Measurements from ENCODE around the gene CNTN4. TPM values are rescaled to one million over a fixed set of nuclear protein-coding genes. Genes with fewer than 3 reads are reported as not detected.
A peak's percentile ranks its signal among the peaks of the same experiment; 100 is the strongest.

The CNTN4 gene
- total and polyA plus RNA-seq, 4 donors: 1.5 to 30.7 (median 5.7) TPM

DNA sequence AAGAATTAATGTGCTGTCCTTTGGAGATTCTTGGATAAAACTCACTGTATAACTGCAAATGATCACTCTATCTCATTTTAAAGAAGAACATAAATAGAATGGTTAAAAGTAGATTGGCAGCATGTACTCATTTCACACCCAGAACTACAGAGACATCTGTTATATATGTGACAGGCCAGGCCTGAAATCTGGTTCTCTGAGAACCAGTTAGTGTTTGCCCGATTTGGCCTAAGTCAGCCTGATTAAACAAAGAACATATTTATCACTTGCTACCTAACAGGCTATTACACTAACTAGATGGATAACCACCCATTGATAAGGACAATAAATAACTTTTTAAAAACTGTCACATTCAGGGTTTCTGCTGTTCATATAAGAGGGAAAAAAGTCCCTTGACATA is 460.1 kb downstream of the CNTN4 start:
- TF ChIP-seq, protein P1, sequence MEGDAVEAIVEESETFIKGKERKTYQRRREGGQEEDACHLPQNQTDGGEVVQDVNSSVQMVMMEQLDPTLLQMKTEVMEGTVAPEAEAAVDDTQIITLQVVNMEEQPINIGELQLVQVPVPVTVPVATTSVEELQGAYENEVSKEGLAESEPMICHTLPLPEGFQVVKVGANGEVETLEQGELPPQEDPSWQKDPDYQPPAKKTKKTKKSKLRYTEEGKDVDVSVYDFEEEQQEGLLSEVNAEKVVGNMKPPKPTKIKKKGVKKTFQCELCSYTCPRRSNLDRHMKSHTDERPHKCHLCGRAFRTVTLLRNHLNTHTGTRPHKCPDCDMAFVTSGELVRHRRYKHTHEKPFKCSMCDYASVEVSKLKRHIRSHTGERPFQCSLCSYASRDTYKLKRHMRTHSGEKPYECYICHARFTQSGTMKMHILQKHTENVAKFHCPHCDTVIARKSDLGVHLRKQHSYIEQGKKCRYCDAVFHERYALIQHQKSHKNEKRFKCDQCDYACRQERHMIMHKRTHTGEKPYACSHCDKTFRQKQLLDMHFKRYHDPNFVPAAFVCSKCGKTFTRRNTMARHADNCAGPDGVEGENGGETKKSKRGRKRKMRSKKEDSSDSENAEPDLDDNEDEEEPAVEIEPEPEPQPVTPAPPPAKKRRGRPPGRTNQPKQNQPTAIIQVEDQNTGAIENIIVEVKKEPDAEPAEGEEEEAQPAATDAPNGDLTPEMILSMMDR (IDR thresholded peaks at IDR 0.05; ENCODE audit: control extremely low read depth, extremely low read depth): no peak
- H3K36me3 ChIP-seq (ENCODE audit: control insufficient read depth in 4 of 4, insufficient read depth in 4 of 4, low read length in 4 of 4): no peaks in the 10 kb centered on the region
- no peak overlapping the region for H3K9ac ChIP-seq (ENCODE audit: insufficient read depth in 1 of 2, low read length in 2 of 2)
- no peaks in the 10 kb centered on the region for H3K9me3 ChIP-seq (ENCODE audit: control insufficient read depth in 4 of 4, insufficient read depth in 3 of 4, low read length in 3 of 4)
- no peak for ATAC-seq (ENCODE audit: insufficient read depth, low FRiP score)
- H3K27me3 ChIP-seq (ENCODE audit: control insufficient read depth in 3 of 3, insufficient read depth in 3 of 3, low read length in 2 of 3): no peaks in the 10 kb centered on the region
- H3K27ac ChIP-seq (ENCODE audit: low read depth in 1 of 2, low read length in 1 of 2): no peak overlapping the region
- no peak overlapping the region for H3K4me3 ChIP-seq
- no peaks in the 10 kb centered on the region for H3K4me1 ChIP-seq (ENCODE audit: control insufficient read depth in 5 of 5, insufficient read depth in 5 of 5, low read length in 5 of 5)
- 56 to 74% methylated on average over 1 of the region's 1 CpG for WGBS, 2 donors
- peak in 1 of 3 donors; percentile 6 for DNase-seq

DNA sequence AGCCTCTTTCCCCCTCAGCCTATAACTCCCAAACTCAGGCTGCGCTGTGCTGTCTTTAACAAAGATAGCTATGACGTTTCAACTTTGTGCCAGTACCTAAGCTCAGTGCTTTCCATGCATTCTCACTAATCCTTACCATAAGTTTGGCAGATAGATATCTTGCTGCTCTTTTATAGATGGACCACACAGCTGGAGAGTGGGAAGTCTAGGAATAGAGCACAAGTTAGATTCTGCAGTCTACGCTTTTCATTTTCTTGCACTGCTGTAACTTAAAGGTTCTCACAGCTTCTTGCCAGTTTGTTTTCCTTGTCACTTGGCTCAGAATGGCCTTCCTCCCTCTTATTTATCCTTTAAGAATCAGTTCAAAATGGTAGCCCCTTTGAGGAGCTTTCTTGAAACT is 468.8 kb downstream of the CNTN4 start:
- ATAC-seq (ENCODE audit: insufficient read depth, low FRiP score) (no peak), DNase-seq (no peak)
- TF ChIP-seq, protein P1 (IDR thresholded peaks at IDR 0.05; ENCODE audit: control extremely low read depth, extremely low read depth): no peak
- H3K27ac ChIP-seq (ENCODE audit: low read depth in 1 of 2, low read length in 1 of 2): no peak overlapping the region
- no peaks in the 10 kb centered on the region for H3K9me3 ChIP-seq (ENCODE audit: control insufficient read depth in 4 of 4, insufficient read depth in 3 of 4, low read length in 3 of 4)
- H3K4me3 ChIP-seq: no peak overlapping the region
- no peaks in the 10 kb centered on the region for H3K27me3 ChIP-seq (ENCODE audit: control insufficient read depth in 3 of 3, insufficient read depth in 3 of 3, low read length in 2 of 3)
- no peak overlapping the region for H3K9ac ChIP-seq (ENCODE audit: insufficient read depth in 1 of 2, low read length in 2 of 2)
- no peaks in the 10 kb centered on the region for H3K4me1 ChIP-seq (ENCODE audit: control insufficient read depth in 5 of 5, insufficient read depth in 5 of 5, low read length in 5 of 5)
- 91 to 94% methylated on average over 3 of the region's 3 CpGs for WGBS, 2 donors
- no peaks in the 10 kb centered on the region for H3K36me3 ChIP-seq (ENCODE audit: control insufficient read depth in 4 of 4, insufficient read depth in 4 of 4, low read length in 4 of 4)

DNA sequence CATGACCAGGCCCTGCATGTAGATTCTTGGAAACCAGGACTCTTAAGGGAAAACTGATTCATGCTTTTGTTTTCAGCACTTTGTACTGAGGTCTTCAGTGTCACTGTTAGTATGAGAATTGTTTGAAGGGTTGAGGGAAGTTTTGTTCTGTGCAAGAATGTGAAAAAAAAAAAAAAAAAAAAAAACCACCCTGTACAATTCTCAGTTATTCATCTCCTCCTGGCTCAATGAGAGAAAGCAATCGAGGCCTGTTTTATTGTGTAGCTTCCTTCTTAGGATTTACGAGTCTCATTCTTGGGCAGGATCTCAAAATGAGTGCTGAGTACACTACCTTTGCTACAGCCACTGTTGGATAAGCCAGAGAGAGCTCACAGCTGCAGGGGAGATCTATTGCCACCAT is 469.5 kb downstream of the CNTN4 start:
- H3K27me3 ChIP-seq (ENCODE audit: control insufficient read depth in 3 of 3, insufficient read depth in 3 of 3, low read length in 2 of 3): no peaks in the 10 kb centered on the region
- no peak overlapping the region for H3K9ac ChIP-seq (ENCODE audit: insufficient read depth in 1 of 2, low read length in 2 of 2)
- no peaks in the 10 kb centered on the region for H3K4me1 ChIP-seq (ENCODE audit: control insufficient read depth in 5 of 5, insufficient read depth in 5 of 5, low read length in 5 of 5)
- H3K27ac ChIP-seq (ENCODE audit: low read depth in 1 of 2, low read length in 1 of 2): no peak overlapping the region
- no peak for ATAC-seq (ENCODE audit: insufficient read depth, low FRiP score)
- DNase-seq: no peak
- no peaks in the 10 kb centered on the region for H3K36me3 ChIP-seq (ENCODE audit: control insufficient read depth in 4 of 4, insufficient read depth in 4 of 4, low read length in 4 of 4)
- WGBS, 2 donors: 78 to 87% methylated on average over 2 of the region's 2 CpGs
- no peak overlapping the region for H3K4me3 ChIP-seq
- TF ChIP-seq, protein P1 (IDR thresholded peaks at IDR 0.05; ENCODE audit: control extremely low read depth, extremely low read depth): no peak
- H3K9me3 ChIP-seq (ENCODE audit: control insufficient read depth in 4 of 4, insufficient read depth in 3 of 4, low read length in 3 of 4): no peaks in the 10 kb centered on the region

DNA sequence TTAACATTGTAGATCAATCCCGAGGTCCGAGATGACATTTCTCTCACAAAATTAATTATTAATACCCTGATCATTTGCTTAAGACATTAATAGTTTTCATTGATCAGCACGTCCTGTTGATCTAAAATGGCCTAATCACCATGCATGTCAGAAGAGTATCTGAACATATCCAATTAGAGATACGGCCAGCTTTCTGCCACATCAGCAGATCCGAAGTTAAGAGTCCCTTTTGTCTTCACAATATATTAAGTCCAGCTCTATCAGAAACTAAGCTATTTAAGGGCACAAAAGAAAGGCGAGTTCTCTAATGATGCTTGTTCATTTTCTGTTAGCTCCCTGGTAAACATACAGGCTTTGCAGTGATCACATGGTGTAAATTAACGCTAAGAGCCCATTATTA is 470.3 kb downstream of the CNTN4 start:
- H3K27ac ChIP-seq (ENCODE audit: low read depth in 1 of 2, low read length in 1 of 2): no peak overlapping the region
- ATAC-seq (ENCODE audit: insufficient read depth, low FRiP score): no peak
- WGBS, 2 donors: 86% methylated on average over 7 of the region's 7 CpGs
- no peaks in the 10 kb centered on the region for H3K36me3 ChIP-seq (ENCODE audit: control insufficient read depth in 4 of 4, insufficient read depth in 4 of 4, low read length in 4 of 4)
- no peaks in the 10 kb centered on the region for H3K4me1 ChIP-seq (ENCODE audit: control insufficient read depth in 5 of 5, insufficient read depth in 5 of 5, low read length in 5 of 5)
- H3K9me3 ChIP-seq (ENCODE audit: control insufficient read depth in 4 of 4, insufficient read depth in 3 of 4, low read length in 3 of 4): no peaks in the 10 kb centered on the region
- H3K9ac ChIP-seq (ENCODE audit: insufficient read depth in 1 of 2, low read length in 2 of 2): no peak overlapping the region
- TF ChIP-seq, protein P1 (IDR thresholded peaks at IDR 0.05; ENCODE audit: control extremely low read depth, extremely low read depth): no peak
- no peaks in the 10 kb centered on the region for H3K27me3 ChIP-seq (ENCODE audit: control insufficient read depth in 3 of 3, insufficient read depth in 3 of 3, low read length in 2 of 3)
- H3K4me3 ChIP-seq: no peak overlapping the region
- no peak for DNase-seq
